ENCODE measurements around the gene PTPRJ. TPM values are rescaled to one million over a fixed set of nuclear protein-coding genes. Genes with fewer than 3 reads are reported as not detected.
A peak's percentile ranks its signal among the peaks of the same experiment; 100 is the strongest.

PTPRJ gene
- total RNA-seq, 1 experiment from 2014 or later: 59.4 TPM

DNA sequence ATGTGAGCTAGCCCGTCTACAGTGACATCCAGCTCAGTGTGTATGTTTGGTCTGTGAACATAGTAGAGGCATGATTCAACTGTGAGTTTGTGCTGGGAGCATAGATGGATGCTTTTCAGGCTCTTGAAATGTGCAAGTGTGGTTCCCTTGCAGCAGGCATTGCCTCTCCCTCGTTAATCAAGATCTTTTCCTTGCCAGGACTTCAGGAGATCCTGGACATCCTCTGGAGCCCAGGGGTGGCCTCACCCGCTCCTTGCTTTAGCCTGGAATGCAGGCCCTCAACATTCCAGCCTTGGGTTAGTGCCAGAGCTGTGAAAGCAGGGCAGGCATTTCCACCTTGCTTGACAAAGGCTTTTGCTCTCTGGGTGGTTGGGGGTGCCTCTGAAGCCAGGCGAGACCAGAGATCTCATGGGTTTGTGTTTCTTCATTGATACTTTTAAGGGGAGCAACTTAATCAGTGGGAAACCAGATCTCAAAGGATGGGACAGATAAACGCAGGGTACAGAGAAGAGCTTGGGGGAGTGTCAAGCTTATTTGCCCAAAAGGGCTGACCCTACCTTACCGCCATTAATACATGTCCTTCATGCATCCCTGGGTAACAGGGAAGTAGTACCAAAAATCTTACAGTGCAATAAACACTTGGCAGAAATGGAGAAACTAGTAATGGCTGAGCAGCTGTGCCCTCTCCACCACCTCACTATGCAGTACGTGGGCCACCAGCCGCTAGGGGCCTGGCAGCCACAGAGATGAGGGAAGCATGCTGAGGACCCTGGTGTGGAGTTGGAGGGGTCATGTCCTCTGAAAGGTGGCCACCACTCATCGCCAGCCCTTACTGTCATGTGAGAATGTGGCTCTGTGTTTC is 72.1 kb downstream of the PTPRJ start:
- no peak for TF ChIP-seq CTCF (IDR thresholded peaks at IDR 0.05; ENCODE audit: unreplicated experiment)
- H3K9me3 Mint-ChIP-seq (ENCODE audit: low read depth, unreplicated experiment): no peaks in the 10 kb centered on the region
- peak overlapping the region; percentile 60 for H3K4me3 Mint-ChIP-seq (ENCODE audit: low read depth, unreplicated experiment)
- CTCF ChIA-PET: interaction anchor here (0.9 to 1.4 kb wide), 2 partner anchors 10 to 54 kb away, joined by 3 read pairs; no protein-coding TSS in a partner anchor
- intact Hi-C loops (cut with micrococcal nuclease; ENCODE audit: unreplicated experiment): loop anchor here (2.0 to 5.0 kb wide), 3 partner anchors 40 to 118 kb away; no protein-coding TSS in a partner anchor
- no TSS peak for BruUV-seq (replicated peaks)
- H3K36me3 Mint-ChIP-seq (ENCODE audit: insufficient read depth, unreplicated experiment): peaks cover 24% of the 10 kb centered on the region
- peak; percentile 85 for DNase-seq
- peaks cover 78% of the 10 kb centered on the region for H3K4me1 Mint-ChIP-seq (ENCODE audit: low read depth, unreplicated experiment)
- no peaks in the 10 kb centered on the region for H3K27me3 Mint-ChIP-seq (ENCODE audit: unreplicated experiment)
- H3K27ac Mint-ChIP-seq (ENCODE audit: unreplicated experiment): peak overlapping the region; percentile 97

DNA sequence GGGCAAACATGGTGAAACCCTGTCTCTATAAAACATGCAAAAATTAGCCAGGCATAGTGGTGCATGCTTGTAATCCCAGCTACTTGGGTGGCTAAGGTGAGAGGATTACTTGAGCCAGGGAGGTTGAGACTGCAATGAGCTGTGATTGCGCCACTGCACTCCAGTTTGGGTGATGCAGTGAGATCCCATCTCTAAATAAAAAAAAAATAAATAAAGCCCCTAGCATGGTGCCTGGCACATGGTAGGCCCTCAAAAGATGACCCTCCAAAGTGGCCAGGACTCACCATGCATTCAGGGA is 74.6 kb downstream of the PTPRJ start:
- CTCF ChIA-PET: interaction anchor here (0.9 to 1.3 kb wide), 2 partner anchors 46 to 108 kb away, joined by 3 read pairs; no protein-coding TSS in a partner anchor
- Mint-ChIP-seq H3K27me3 (ENCODE audit: unreplicated experiment) (no peaks in the 10 kb centered on the region), H3K4me1 (ENCODE audit: low read depth, unreplicated experiment) (peaks cover 80% of the 10 kb centered on the region), H3K4me3 (ENCODE audit: low read depth, unreplicated experiment) (peak overlapping the region; percentile 49), H3K27ac (ENCODE audit: unreplicated experiment) (peak overlapping the region; percentile 88), H3K36me3 (ENCODE audit: insufficient read depth, unreplicated experiment) (peaks cover 20% of the 10 kb centered on the region), H3K9me3 (ENCODE audit: low read depth, unreplicated experiment) (no peaks in the 10 kb centered on the region)
- no peak for TF ChIP-seq CTCF (IDR thresholded peaks at IDR 0.05; ENCODE audit: unreplicated experiment)
- BruUV-seq (replicated peaks): no TSS peak
- intact Hi-C loops (cut with micrococcal nuclease; ENCODE audit: unreplicated experiment): loop anchor here (2.0 to 5.0 kb wide), 3 partner anchors 43 to 108 kb away; no protein-coding TSS in a partner anchor
- DNase-seq: no peak

DNA sequence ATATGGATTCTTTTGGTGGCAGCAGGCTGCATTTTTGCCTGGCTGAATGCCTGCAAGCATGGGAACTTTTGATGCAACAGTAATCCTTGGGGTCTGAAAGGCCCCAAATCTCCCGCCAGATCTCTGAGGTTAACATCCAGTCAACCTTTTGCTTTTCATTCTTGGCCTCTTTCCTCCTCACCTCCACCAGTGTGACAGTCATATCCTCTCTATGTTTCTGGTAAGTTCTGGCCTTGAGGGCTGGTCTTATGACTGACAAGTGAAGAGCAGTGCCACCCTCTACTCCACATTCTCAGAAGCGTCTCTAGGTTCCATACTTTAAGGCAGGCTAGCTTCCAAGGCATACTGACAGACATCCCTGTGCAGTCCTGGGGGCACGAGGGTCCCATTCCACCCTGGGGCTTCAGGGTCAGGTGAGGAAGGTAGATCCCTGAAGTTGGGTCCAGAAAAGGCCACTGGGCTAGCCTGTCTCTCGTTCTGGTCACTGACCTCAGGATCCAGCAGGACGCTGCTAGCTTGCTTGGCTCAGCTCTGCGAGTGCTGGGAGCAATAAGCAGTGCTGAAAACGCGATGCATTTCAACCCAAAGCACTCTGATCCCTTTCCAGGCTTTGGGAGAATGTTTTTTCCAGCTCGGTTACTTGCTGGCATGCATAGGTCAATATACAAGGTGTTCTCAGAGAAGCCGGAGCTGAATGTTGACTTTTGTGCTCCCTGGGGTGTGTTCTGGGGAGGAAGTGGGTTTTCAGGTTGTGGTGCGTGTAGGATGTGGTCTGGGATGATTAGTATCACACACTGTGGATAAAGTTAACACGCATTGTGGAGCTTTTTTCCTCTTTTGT is 75.2 kb downstream of the PTPRJ start:
- BruUV-seq (replicated peaks): no TSS peak
- no peaks in the 10 kb centered on the region for H3K9me3 Mint-ChIP-seq (ENCODE audit: low read depth, unreplicated experiment)
- H3K4me1 Mint-ChIP-seq (ENCODE audit: low read depth, unreplicated experiment): peaks cover 78% of the 10 kb centered on the region
- H3K27ac Mint-ChIP-seq (ENCODE audit: unreplicated experiment): peak overlapping the region; percentile 88
- no peaks in the 10 kb centered on the region for H3K27me3 Mint-ChIP-seq (ENCODE audit: unreplicated experiment)
- CTCF ChIA-PET: interaction anchor here (1.1 to 1.3 kb wide), 5 partner anchors 38 to 109 kb away, joined by 3 to 9 read pairs (median 4); no protein-coding TSS in a partner anchor
- peak overlapping the region; percentile 49 for H3K4me3 Mint-ChIP-seq (ENCODE audit: low read depth, unreplicated experiment)
- peaks cover 14% of the 10 kb centered on the region for H3K36me3 Mint-ChIP-seq (ENCODE audit: insufficient read depth, unreplicated experiment)
- intact Hi-C loops (cut with micrococcal nuclease; ENCODE audit: unreplicated experiment): loop anchor here (2.0 kb wide), 1 partner anchor 65 kb away; no protein-coding TSS in a partner anchor
- TF ChIP-seq CTCF (IDR thresholded peaks at IDR 0.05; ENCODE audit: unreplicated experiment): no peak
- peak; percentile 66 for DNase-seq
